ENCODE data around the gene ATF6B.

ATF6B gene

GRCh38 chr6:32082935-32083334, 45.1 kb downstream of the ATF6B start:
- no peak overlapping the region for H3K4me3 ChIP-seq (ENCODE audit: low read length in 2 of 2)
- no peaks in the 10 kb centered on the region for H3K36me3 ChIP-seq (ENCODE audit: control insufficient read depth in 2 of 2, insufficient read depth in 2 of 2, low read length in 2 of 2)
- H3K27me3 ChIP-seq (ENCODE audit: control insufficient read depth in 2 of 2, insufficient read depth in 2 of 2, low read length in 2 of 2) = peaks cover 0 to 7% of the 10 kb centered on the region in 2 donors
- no peak overlapping the region for H3K27ac ChIP-seq (ENCODE audit: low read depth in 2 of 2, low read length in 2 of 2)
- H3K9me3 ChIP-seq (ENCODE audit: control insufficient read depth in 2 of 2, low read length in 2 of 2) = no peaks in the 10 kb centered on the region
- H3K4me1 ChIP-seq (ENCODE audit: control insufficient read depth in 2 of 2, insufficient read depth in 2 of 2, low read length in 2 of 2) = peaks cover 6 to 8% of the 10 kb centered on the region in 2 donors
- H3K9ac ChIP-seq (ENCODE audit: low read depth in 1 of 2, low read length in 2 of 2) = no peak overlapping the region

- Histone ChIP-seq H3K9ac (ENCODE audit: low read depth in 1 of 2, low read length in 2 of 2) (no peak overlapping the region), H3K4me3 (ENCODE audit: low read length in 2 of 2) (no peak overlapping the region), H3K27me3 (ENCODE audit: control insufficient read depth in 2 of 2, insufficient read depth in 2 of 2, low read length in 2 of 2) (peaks cover 0 to 7% of the 10 kb centered on the region in 2 donors), H3K27ac (ENCODE audit: low read depth in 2 of 2, low read length in 2 of 2) (peak overlapping the region in 1 of 2 donors; percentile 35), H3K9me3 (ENCODE audit: control insufficient read depth in 2 of 2, low read length in 2 of 2) (no peaks in the 10 kb centered on the region), H3K36me3 (ENCODE audit: control insufficient read depth in 2 of 2, insufficient read depth in 2 of 2, low read length in 2 of 2) (no peaks in the 10 kb centered on the region), H3K4me1 (ENCODE audit: control insufficient read depth in 2 of 2, insufficient read depth in 2 of 2, low read length in 2 of 2) (peaks cover 6 to 8% of the 10 kb centered on the region in 2 donors)
Measured at GRCh38 chr6:32082478-32082877, 45.6 kb downstream of the ATF6B start.

DNA sequence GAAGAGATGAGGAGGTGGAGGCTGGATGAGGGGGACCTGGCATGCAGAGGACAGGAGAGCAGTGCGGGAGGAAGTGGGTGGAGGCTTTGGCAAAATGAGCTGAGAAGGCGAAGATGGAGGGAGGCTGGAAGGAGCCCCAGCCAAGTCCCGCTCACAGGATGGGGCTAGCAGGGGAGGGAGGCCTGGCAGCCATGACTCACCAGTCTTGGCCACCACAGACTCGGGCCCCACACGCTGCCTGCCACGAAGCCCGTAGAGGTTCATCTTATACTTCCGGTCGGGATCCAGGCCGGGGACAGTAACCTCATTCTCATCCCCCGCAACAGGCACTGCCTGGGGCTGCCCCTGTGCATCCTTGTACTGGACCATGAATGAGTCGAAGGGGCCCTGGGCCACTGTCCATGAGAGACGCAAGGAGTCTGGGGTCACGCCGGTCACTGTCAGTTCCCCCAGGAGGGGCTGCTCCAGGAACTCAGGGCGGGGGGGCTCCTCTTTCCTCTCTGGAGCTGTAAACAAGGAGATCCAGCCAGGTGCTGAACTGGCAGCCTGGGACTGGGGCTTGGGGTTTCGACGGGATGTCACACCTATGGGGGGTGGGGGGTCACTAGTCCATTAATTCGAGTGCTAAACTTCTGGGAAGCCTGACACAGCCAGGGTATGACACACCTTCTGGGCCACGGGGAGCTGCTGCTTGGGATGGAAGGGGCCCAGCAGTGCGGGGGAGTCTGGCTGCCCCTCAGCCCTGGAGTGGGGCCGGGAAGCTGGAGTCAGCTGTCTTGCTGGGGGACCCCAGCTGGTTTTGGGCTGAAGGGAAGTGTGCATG, 46.7 kb downstream of the ATF6B start:
- Histone ChIP-seq H3K27ac (ENCODE audit: low read depth in 2 of 2, low read length in 2 of 2) (peak overlapping the region; percentile 13 to 35), H3K36me3 (ENCODE audit: control insufficient read depth in 2 of 2, insufficient read depth in 2 of 2, low read length in 2 of 2) (no peaks in the 10 kb centered on the region), H3K27me3 (ENCODE audit: control insufficient read depth in 2 of 2, insufficient read depth in 2 of 2, low read length in 2 of 2) (peaks cover 0 to 6% of the 10 kb centered on the region in 2 donors), H3K9ac (ENCODE audit: low read depth in 1 of 2, low read length in 2 of 2) (no peak overlapping the region), H3K4me3 (ENCODE audit: low read length in 2 of 2) (no peak overlapping the region), H3K4me1 (ENCODE audit: control insufficient read depth in 2 of 2, insufficient read depth in 2 of 2, low read length in 2 of 2) (peaks cover 0 to 8% of the 10 kb centered on the region in 2 donors), H3K9me3 (ENCODE audit: control insufficient read depth in 2 of 2, low read length in 2 of 2) (no peaks in the 10 kb centered on the region)

DNA sequence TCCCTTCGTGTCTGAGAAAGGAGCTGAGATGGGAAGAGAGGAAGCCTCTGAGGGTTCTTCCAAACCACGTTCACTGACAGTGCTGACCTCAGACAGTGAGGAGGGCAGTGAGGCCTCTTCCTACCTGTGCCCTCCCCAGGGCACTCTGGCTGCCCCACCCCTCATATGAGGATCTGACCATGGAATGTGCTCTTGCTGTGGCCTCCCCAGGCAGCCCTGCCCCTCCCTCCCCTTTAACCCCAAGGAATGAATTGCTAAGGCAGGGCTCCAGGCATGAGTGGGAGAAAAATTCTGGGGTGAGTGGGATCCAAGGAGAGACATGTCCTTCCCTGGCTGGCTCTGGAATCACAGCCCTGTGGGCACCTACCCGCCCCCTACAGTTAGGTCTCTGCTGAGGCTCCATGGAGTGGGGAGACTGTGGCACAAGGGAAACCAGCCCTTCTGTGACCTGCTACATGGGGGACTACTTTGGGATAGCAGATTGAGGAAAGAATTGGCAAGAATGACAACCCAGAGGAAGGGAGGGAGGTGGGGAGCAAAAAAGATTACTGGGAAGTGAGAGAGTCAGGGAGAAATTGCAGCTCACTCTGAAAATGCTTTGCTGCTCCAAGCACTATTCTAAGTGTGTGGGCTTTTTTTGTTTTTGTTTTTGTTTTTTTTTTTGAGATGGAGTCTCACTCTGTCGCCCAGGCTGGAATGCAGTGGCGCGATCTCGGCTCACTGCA, 48.3 kb downstream of the ATF6B start:
- H3K9me3 ChIP-seq (ENCODE audit: control insufficient read depth in 2 of 2, low read length in 2 of 2) = no peaks in the 10 kb centered on the region
- H3K4me3 ChIP-seq (ENCODE audit: low read length in 2 of 2) = no peak overlapping the region
- H3K27ac ChIP-seq (ENCODE audit: low read depth in 2 of 2, low read length in 2 of 2) = no peak overlapping the region
- peaks cover 0 to 3% of the 10 kb centered on the region in 2 donors for H3K27me3 ChIP-seq (ENCODE audit: control insufficient read depth in 2 of 2, insufficient read depth in 2 of 2, low read length in 2 of 2)
- H3K36me3 ChIP-seq (ENCODE audit: control insufficient read depth in 2 of 2, insufficient read depth in 2 of 2, low read length in 2 of 2) = no peaks in the 10 kb centered on the region
- peaks cover 0 to 5% of the 10 kb centered on the region in 2 donors for H3K4me1 ChIP-seq (ENCODE audit: control insufficient read depth in 2 of 2, insufficient read depth in 2 of 2, low read length in 2 of 2)
- H3K9ac ChIP-seq (ENCODE audit: low read depth in 1 of 2, low read length in 2 of 2) = no peak overlapping the region

DNA sequence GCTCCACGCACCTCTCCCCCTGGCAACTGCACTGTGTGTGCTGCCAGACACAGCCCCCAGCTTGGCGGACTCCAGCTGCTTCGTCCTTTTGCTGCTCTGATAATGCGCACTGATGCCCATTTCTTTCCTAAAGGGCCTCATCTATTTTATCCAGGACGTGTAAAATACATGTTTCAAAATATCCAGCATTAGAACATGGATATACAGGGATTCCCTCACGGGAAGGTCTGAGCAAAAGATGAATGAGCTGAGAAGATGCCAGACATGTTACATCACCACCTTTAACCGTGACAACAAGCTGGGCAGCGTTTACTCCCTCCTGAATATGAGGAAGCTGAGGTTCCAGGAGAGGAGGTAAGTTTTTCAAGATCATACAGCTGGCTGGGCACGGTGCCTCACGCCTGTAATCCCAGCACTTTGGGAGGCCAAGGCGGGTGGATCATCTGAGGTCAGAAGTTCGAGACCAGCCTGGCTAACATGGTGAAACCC, 51.7 kb downstream of the ATF6B start:
- Histone ChIP-seq H3K27ac (ENCODE audit: low read depth in 2 of 2, low read length in 2 of 2) (no peak overlapping the region), H3K36me3 (ENCODE audit: control insufficient read depth in 2 of 2, insufficient read depth in 2 of 2, low read length in 2 of 2) (no peaks in the 10 kb centered on the region), H3K27me3 (ENCODE audit: control insufficient read depth in 2 of 2, insufficient read depth in 2 of 2, low read length in 2 of 2) (no peaks in the 10 kb centered on the region), H3K4me3 (ENCODE audit: low read length in 2 of 2) (no peak overlapping the region), H3K9me3 (ENCODE audit: control insufficient read depth in 2 of 2, low read length in 2 of 2) (no peaks in the 10 kb centered on the region), H3K9ac (ENCODE audit: low read depth in 1 of 2, low read length in 2 of 2) (no peak overlapping the region), H3K4me1 (ENCODE audit: control insufficient read depth in 2 of 2, insufficient read depth in 2 of 2, low read length in 2 of 2) (peaks cover 0 to 3% of the 10 kb centered on the region in 2 donors)

DNA sequence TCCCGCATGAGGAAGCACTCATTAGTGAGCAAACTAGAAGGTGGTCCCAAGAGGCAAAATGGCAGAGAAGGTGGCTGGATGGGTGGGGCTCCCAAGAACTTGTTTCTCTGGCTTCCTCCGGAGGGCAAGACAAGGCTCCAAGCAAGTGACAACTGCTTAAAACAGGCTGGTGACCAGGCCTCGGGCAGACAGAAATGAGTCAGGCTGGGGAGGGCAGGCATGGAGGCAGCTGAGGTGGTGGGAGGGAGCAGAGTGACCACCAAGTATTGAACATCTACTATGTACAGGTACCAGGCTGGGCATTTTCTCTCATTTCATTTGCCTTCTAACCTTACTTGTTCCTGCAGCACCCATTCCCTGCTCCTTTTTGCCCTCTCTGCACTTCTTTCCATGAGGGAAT, 52.3 kb downstream of the ATF6B start:
- no peaks in the 10 kb centered on the region for H3K4me1 ChIP-seq (ENCODE audit: control insufficient read depth in 2 of 2, insufficient read depth in 2 of 2, low read length in 2 of 2)
- H3K36me3 ChIP-seq (ENCODE audit: control insufficient read depth in 2 of 2, insufficient read depth in 2 of 2, low read length in 2 of 2) = no peaks in the 10 kb centered on the region
- H3K9me3 ChIP-seq (ENCODE audit: control insufficient read depth in 2 of 2, low read length in 2 of 2) = no peaks in the 10 kb centered on the region
- H3K9ac ChIP-seq (ENCODE audit: low read depth in 1 of 2, low read length in 2 of 2) = no peak overlapping the region
- no peak overlapping the region for H3K4me3 ChIP-seq (ENCODE audit: low read length in 2 of 2)
- no peak overlapping the region for H3K27ac ChIP-seq (ENCODE audit: low read depth in 2 of 2, low read length in 2 of 2)
- no peaks in the 10 kb centered on the region for H3K27me3 ChIP-seq (ENCODE audit: control insufficient read depth in 2 of 2, insufficient read depth in 2 of 2, low read length in 2 of 2)

DNA sequence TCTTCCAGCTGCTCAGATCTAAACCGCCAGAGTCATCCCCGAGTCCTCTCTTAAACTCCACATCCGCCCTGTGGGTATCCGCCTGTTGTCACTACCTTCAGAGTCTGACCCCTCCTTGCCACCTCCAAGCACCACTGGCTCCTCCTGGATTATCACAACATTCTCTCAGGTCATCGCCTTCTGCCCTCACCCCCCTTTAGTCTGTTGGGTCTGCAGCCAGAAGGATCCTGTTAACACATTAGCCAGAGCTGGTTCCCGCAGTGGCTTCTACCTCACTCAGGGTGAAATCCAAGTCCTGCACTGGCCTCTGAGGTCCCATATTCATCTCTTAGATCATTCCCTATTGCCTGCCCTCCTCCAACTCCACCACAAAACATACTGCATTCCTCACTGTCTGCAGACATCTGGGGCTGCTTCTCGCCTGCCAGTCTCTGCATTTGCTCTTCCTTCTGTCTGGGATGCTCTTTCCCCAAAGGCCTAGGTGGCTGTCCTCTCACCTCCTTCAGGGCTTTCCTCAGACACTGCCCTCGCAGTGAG, 53.0 kb downstream of the ATF6B start:
- no peak overlapping the region for H3K27ac ChIP-seq (ENCODE audit: low read depth in 2 of 2, low read length in 2 of 2)

DNA sequence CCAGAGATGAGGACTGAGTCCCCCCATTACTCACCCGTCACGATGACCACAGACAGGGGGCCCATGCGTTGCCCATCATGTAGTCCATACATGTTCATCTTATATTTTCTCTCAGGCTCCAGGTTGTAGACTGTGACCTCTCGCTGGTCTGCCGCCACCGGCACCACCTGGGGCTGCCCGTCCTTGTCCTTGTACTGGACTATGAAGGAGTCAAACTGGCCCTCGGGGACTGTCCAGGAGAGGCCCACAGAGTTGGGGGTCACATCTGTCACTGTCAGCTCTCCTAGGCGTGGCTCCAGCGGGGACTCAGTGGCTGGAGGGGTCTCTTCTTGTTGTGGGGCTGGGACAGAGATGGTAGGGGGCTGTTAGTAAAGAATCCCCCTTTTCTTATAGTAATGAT, 54.4 kb downstream of the ATF6B start:
- Histone ChIP-seq H3K4me1 (ENCODE audit: control insufficient read depth in 2 of 2, insufficient read depth in 2 of 2, low read length in 2 of 2) (no peaks in the 10 kb centered on the region), H3K27me3 (ENCODE audit: control insufficient read depth in 2 of 2, insufficient read depth in 2 of 2, low read length in 2 of 2) (no peaks in the 10 kb centered on the region), H3K9ac (ENCODE audit: low read depth in 1 of 2, low read length in 2 of 2) (no peak overlapping the region), H3K4me3 (ENCODE audit: low read length in 2 of 2) (no peak overlapping the region), H3K9me3 (ENCODE audit: control insufficient read depth in 2 of 2, low read length in 2 of 2) (no peaks in the 10 kb centered on the region), H3K36me3 (ENCODE audit: control insufficient read depth in 2 of 2, insufficient read depth in 2 of 2, low read length in 2 of 2) (no peaks in the 10 kb centered on the region), H3K27ac (ENCODE audit: low read depth in 2 of 2, low read length in 2 of 2) (no peak overlapping the region)

More for the DNA sequence above, 53.0 kb downstream of the ATF6B start:
- Histone ChIP-seq H3K27me3 (ENCODE audit: control insufficient read depth in 2 of 2, insufficient read depth in 2 of 2, low read length in 2 of 2) (no peaks in the 10 kb centered on the region), H3K4me3 (ENCODE audit: low read length in 2 of 2) (no peak overlapping the region), H3K9ac (ENCODE audit: low read depth in 1 of 2, low read length in 2 of 2) (no peak overlapping the region), H3K9me3 (ENCODE audit: control insufficient read depth in 2 of 2, low read length in 2 of 2) (no peaks in the 10 kb centered on the region), H3K4me1 (ENCODE audit: control insufficient read depth in 2 of 2, insufficient read depth in 2 of 2, low read length in 2 of 2) (no peaks in the 10 kb centered on the region), H3K36me3 (ENCODE audit: control insufficient read depth in 2 of 2, insufficient read depth in 2 of 2, low read length in 2 of 2) (no peaks in the 10 kb centered on the region)

- Histone ChIP-seq H3K27ac (ENCODE audit: low read depth in 2 of 2, low read length in 2 of 2) (no peak overlapping the region), H3K4me1 (ENCODE audit: control insufficient read depth in 2 of 2, insufficient read depth in 2 of 2, low read length in 2 of 2) (no peaks in the 10 kb centered on the region), H3K36me3 (ENCODE audit: control insufficient read depth in 2 of 2, insufficient read depth in 2 of 2, low read length in 2 of 2) (no peaks in the 10 kb centered on the region), H3K9ac (ENCODE audit: low read depth in 1 of 2, low read length in 2 of 2) (no peak overlapping the region), H3K27me3 (ENCODE audit: control insufficient read depth in 2 of 2, insufficient read depth in 2 of 2, low read length in 2 of 2) (no peaks in the 10 kb centered on the region), H3K4me3 (ENCODE audit: low read length in 2 of 2) (no peak overlapping the region), H3K9me3 (ENCODE audit: control insufficient read depth in 2 of 2, low read length in 2 of 2) (no peaks in the 10 kb centered on the region)
Measured at GRCh38 chr6:32073101-32073500, 54.9 kb downstream of the ATF6B start.
